ENCODE data around the gene PNKP.

DNA sequence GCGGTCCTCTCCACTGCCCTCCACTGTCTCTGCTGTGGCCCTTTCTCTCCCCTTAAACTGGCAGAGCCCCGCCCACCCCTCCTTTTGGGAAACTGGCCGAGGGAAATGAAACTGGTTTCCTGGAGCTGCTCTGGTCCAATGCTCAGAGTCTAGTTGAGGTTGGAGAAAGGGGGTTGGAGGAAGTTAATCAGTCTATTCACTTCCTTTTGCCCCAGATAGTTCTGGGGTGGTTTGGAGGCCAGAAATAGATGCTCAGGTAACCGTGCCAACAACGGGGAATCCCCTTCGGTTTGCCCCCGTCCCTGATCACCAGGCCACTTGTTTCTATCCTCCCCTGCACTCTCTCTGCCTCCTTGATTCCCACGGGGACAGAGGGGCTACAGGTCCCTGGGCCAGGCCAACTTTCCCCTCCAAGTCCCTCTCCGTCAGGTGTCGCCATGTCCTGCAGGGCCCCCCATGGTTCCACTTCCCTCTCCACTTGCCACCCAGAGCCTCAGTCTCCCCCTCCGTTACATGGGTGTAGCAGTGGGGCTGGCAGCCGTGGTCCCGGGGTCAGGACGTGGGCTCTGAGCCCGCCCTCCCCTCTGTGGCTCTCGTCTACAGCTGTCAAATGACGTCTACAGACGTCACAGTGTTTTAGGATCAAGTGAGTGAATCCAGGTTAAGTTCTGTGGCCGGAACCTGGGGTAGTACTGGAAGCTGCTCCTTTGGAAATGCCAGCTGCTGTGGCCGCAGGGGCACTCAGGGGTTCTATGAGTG is 29.7 kb upstream of the PNKP start, which contains the start of gene IL4I1:
- TF ChIP-seq, protein P1, sequence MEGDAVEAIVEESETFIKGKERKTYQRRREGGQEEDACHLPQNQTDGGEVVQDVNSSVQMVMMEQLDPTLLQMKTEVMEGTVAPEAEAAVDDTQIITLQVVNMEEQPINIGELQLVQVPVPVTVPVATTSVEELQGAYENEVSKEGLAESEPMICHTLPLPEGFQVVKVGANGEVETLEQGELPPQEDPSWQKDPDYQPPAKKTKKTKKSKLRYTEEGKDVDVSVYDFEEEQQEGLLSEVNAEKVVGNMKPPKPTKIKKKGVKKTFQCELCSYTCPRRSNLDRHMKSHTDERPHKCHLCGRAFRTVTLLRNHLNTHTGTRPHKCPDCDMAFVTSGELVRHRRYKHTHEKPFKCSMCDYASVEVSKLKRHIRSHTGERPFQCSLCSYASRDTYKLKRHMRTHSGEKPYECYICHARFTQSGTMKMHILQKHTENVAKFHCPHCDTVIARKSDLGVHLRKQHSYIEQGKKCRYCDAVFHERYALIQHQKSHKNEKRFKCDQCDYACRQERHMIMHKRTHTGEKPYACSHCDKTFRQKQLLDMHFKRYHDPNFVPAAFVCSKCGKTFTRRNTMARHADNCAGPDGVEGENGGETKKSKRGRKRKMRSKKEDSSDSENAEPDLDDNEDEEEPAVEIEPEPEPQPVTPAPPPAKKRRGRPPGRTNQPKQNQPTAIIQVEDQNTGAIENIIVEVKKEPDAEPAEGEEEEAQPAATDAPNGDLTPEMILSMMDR (conservative IDR thresholded peaks at IDR 0.05; ENCODE audit: low read depth, low read length), result no peak
- no peak for TF ChIP-seq EZH2 (IDR thresholded peaks at IDR 0.05; ENCODE audit: low read length, unreplicated experiment)

Measured in PC-3 (cell line).